Thoracic aorta (tissue), 2 donors: ENCODE data around the gene FUT8. TPM values are rescaled to one million over a fixed set of nuclear protein-coding genes. Genes with fewer than 3 reads are reported as not detected.

Experiments used
- ATAC-seq: fragments of 150-250 bp; one replicate; pipeline ENCODE4 v1.8.0; 2017; ENCODE audit warnings: low read depth; ENCODE audit not compliant: insufficient number of reproducible peaks, low FRiP score
- DNase-seq: peaks from one replicate; pipeline ENCODE4 v3.0.0-alpha.2; 2020; ENCODE audit warnings: low spot score
- H3K27ac ChIP-seq, 2 donors: fragments of 200-600 bp; sonication (generic); 1 replicate in 1 of 2; 2 replicates in 1 of 2; pipeline ENCODE4 v1.5.1; 2016; ENCODE audit warnings: mild to moderate bottlenecking in 2 of 2, moderate library complexity in 2 of 2
- H3K27me3 ChIP-seq: fragments of 200-600 bp; sonication (generic); replicated peaks from 2 replicates; pipeline ENCODE4 v1.6.0; 2016; ENCODE audit warnings: mild to moderate bottlenecking; ENCODE audit not compliant: insufficient read depth
- H3K36me3 ChIP-seq: fragments of 200-600 bp; sonication (generic); one replicate; pipeline ENCODE4 v1.5.1; 2016
- H3K4me1 ChIP-seq, 2 donors: fragments of 200-600 bp; sonication (generic); 1 replicate in 1 of 2; 2 replicates in 1 of 2; pipeline versions ENCODE4 v1.5.1 to v1.6.0; 2016; ENCODE audit warnings: low read depth in 2 of 2, mild to moderate bottlenecking in 1 of 2; ENCODE audit not compliant: control insufficient read depth in 1 of 2
- H3K4me3 ChIP-seq: fragments of 200-600 bp; sonication (generic); 2 replicates; pipeline ENCODE4 v1.5.1; 2016; ENCODE audit warnings: mild to moderate bottlenecking
- H3K9me3 ChIP-seq: fragments of 200-600 bp; sonication (generic); 2 replicates; pipeline ENCODE4 v1.5.1; 2016
- total RNA-seq, 2 donors: library from RNA; depleted of rRNA; stranded (reverse); fragments of >200 nt; gene quantifications; one replicate each; pipeline versions ENCODE4 v1.1.0 to v1.2.3, GENCODE V29; 2016
- TF ChIP-seq, protein P1 (sequence below): fragments of 200-600 bp; sonication (generic); IDR thresholded peaks from one replicate; pipeline ENCODE4 v1.5.1; 2019; ENCODE audit warnings: antibody characterized with exemption

Gene FUT8
- total RNA-seq, 2 donors from 2014 or later = 22.3 to 23.4 TPM

DNA sequence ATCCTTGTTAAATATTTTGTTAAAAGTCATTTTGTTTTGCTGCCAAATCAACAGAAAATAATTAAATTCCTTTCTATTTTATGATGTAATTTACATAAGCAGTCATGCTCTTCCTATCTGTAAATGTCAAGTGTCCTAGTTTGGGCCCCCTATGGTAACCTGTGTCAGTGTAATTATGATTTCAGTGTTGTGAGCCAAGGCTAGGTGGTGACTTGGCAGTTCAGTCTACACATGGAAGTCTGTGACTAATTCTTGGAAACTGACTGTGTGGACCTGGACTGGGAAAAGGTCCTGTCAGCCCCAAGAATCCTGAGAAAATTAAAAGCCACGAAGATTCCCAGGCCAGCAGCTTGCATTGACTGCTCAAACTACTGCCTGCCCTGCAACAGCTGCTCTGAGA, 371.0 kb downstream of the FUT8 start:
- DNase-seq (no peak), ATAC-seq (no peak)
- no peak overlapping the region for H3K4me3 ChIP-seq
- TF ChIP-seq, protein P1, sequence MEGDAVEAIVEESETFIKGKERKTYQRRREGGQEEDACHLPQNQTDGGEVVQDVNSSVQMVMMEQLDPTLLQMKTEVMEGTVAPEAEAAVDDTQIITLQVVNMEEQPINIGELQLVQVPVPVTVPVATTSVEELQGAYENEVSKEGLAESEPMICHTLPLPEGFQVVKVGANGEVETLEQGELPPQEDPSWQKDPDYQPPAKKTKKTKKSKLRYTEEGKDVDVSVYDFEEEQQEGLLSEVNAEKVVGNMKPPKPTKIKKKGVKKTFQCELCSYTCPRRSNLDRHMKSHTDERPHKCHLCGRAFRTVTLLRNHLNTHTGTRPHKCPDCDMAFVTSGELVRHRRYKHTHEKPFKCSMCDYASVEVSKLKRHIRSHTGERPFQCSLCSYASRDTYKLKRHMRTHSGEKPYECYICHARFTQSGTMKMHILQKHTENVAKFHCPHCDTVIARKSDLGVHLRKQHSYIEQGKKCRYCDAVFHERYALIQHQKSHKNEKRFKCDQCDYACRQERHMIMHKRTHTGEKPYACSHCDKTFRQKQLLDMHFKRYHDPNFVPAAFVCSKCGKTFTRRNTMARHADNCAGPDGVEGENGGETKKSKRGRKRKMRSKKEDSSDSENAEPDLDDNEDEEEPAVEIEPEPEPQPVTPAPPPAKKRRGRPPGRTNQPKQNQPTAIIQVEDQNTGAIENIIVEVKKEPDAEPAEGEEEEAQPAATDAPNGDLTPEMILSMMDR = no peak
- no peaks in the 10 kb centered on the region for H3K27me3 ChIP-seq
- H3K4me1 ChIP-seq = no peaks in the 10 kb centered on the region
- no peaks in the 10 kb centered on the region for H3K9me3 ChIP-seq
- no peaks in the 10 kb centered on the region for H3K36me3 ChIP-seq
- no peak overlapping the region for H3K27ac ChIP-seq

DNA sequence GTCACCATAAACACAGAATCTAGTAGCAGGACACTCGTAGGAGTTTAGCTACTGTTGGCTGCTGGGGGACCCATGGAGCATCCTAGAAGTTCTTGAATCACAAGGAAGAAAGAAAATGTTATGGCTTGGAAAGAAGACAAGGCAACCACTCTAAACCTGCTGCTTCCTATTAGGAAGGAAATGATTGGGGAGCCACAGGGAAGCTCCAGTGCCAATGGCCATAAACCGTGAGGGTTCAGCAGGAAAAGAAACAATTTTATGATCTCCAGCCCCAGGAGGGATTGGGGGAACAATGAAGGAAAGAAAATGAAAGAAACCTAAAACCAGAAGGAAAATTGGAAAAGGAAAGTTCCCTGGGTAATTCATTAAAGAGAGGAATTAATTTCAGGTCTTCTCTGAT, 372.0 kb downstream of the FUT8 start:
- H3K4me1 ChIP-seq = no peaks in the 10 kb centered on the region
- TF ChIP-seq, protein P1 = no peak
- H3K4me3 ChIP-seq = no peak overlapping the region
- H3K27ac ChIP-seq = no peak overlapping the region
- ATAC-seq = no peak
- H3K27me3 ChIP-seq = no peaks in the 10 kb centered on the region
- no peaks in the 10 kb centered on the region for H3K9me3 ChIP-seq
- DNase-seq = no peak
- H3K36me3 ChIP-seq = no peaks in the 10 kb centered on the region

DNA sequence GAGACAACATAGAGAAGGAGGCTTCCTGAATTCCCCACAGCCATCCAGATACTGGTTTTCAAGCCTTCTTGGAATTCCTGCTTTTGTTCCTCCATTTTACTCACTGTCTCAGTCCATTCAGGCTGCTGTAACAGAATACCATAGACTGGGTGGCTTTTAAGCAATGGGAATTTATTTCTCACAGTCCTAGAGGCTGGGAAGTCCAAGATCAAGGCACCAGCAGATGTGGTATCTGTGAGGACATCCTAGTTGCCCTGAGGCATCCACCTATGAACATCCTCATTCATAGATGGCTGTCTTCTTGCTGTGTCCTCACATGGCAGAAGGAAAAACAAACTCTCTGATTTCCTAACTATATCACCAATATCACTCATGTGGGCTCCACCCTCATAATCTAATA, 374.9 kb downstream of the FUT8 start:
- H3K27me3 ChIP-seq = no peaks in the 10 kb centered on the region
- no peak overlapping the region for H3K4me3 ChIP-seq
- no peaks in the 10 kb centered on the region for H3K36me3 ChIP-seq
- no peak for DNase-seq
- H3K27ac ChIP-seq = no peak overlapping the region
- TF ChIP-seq, protein P1 = no peak
- H3K4me1 ChIP-seq = no peaks in the 10 kb centered on the region
- no peak for ATAC-seq
- no peaks in the 10 kb centered on the region for H3K9me3 ChIP-seq

DNA sequence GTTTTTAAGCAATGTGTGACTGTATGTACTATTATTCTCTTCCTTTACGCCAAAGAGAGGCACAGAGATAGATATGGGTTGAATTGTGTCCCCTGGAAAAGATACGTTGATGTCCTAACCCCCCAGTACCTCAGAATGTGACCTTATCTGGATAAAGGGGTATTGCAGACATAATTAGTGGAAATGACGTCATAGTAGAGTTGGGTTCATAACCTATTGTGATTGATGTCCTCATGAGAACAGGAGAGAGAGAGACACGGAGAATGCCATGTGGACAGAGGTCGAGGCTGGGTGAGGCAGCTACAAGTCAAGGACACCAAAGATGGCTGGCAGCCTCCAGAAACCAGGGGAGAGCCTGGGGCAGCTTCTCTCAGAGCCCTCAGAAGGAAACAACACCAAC, 376.3 kb downstream of the FUT8 start:
- Histone ChIP-seq H3K4me3 (no peak overlapping the region), H3K27me3 (no peaks in the 10 kb centered on the region), H3K4me1 (no peaks in the 10 kb centered on the region), H3K27ac (no peak overlapping the region), H3K36me3 (no peaks in the 10 kb centered on the region), H3K9me3 (no peaks in the 10 kb centered on the region)
- ATAC-seq (no peak), DNase-seq (no peak)
- TF ChIP-seq, protein P1 = no peak

DNA sequence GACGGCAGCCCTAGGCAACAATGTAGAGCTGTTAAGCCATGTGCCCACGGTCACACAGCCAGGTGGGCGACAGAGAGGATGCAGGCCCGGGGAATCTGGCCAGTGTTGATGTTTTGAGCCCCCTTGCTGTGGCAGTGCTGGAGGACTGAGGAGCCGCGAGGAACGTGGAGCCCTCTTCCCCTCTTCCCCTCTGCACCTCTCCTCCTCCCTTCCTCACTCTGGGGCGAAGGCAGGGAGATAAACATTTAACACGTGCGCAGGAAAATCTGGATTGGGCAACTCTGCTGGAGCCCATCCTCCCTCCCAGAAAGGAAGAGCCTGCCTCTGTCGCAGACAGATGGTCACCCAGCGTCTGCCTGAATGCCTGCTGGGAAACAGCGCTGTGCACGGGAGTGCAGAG, 376.8 kb downstream of the FUT8 start:
- Histone ChIP-seq H3K9me3 (no peaks in the 10 kb centered on the region), H3K4me3 (no peak overlapping the region), H3K27ac (no peak overlapping the region), H3K4me1 (no peaks in the 10 kb centered on the region), H3K27me3 (no peaks in the 10 kb centered on the region), H3K36me3 (no peaks in the 10 kb centered on the region)
- DNase-seq (no peak), ATAC-seq (no peak)
- TF ChIP-seq, protein P1 = no peak
